ENCODE measurements around the gene TMEM25. TPM values are rescaled to one million over a fixed set of nuclear protein-coding genes. Genes with fewer than 3 reads are reported as not detected.
A peak's percentile ranks its signal among the peaks of the same experiment; 100 is the strongest.
"Not testable (repeated sequence)": the region's sequence is repeated elsewhere in the genome, so short reads cannot be mapped to it uniquely, and the experiment has no call there.

Gene TMEM25
- total RNA-seq, result 13.0 and 14.1 TPM in 2 replicates

- DNase-seq, result peak; percentile 94
- H3K27ac Mint-ChIP-seq, result peak within 1 kb of the TSS; percentile 59
- no peaks in the 10 kb centered on the region for H3K27me3 Mint-ChIP-seq
- H3K4me1 Mint-ChIP-seq, result peaks cover 24% of the 10 kb centered on the region
- no peaks in the 10 kb centered on the region for H3K9me3 Mint-ChIP-seq
- peak within 1 kb of the TSS; percentile 84 for H3K4me3 Mint-ChIP-seq
- intact Hi-C loops (cut with micrococcal nuclease), result loop anchor here (1.0 kb wide), 1 partner anchor 35 kb away; no protein-coding TSS in a partner anchor
- H3K36me3 Mint-ChIP-seq (ENCODE audit: low read depth), result peaks cover 3% of the 10 kb centered on the region
Observed at GRCh38 chr11:118530683-118531596, at the start of gene TMEM25. TMEM25 (plus strand) TSS chr11:118531192; CDS start chr11:118531802, 610 bp downstream.

- peaks cover 65% of the 10 kb centered on the region for H3K36me3 Mint-ChIP-seq (ENCODE audit: low read depth)
- H3K9me3 Mint-ChIP-seq, H3K27me3 Mint-ChIP-seq: not testable (repeated sequence)
Observed at GRCh38 chr11:118481238-118481637, 49.8 kb upstream of the TMEM25 start.

DNA sequence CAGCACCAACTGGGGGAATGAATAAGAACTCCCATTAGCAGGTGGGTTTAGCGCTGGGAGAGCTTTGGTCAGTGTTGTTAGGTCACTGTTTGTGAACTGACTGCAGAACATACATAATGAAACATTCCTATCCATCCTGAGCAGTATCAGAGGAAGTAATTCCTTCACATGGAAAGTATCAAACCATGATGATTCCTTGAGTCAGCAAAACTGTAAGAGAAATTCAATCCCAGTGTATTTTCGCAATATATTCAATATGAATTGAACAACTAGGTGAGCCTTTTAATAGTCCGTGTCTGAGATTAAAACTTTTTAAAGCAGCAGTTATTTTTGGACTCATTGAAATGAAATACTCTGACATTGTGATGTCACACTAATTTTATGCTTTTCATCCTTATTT, 46.6 kb upstream of the TMEM25 start:
- Mint-ChIP-seq H3K36me3 (ENCODE audit: low read depth) (peaks cover 48% of the 10 kb centered on the region), H3K9me3 (no peaks in the 10 kb centered on the region), H3K4me1 (peaks cover 7% of the 10 kb centered on the region), H3K27ac (no peak overlapping the region), H3K27me3 (no peaks in the 10 kb centered on the region), H3K4me3 (no peak overlapping the region)
- peak; percentile 43 for DNase-seq
- intact Hi-C loops (cut with micrococcal nuclease), result no loop called here

More at GRCh38 chr11:118481238-118481637, 49.8 kb upstream of the TMEM25 start:
- H3K27ac Mint-ChIP-seq; DNase-seq; intact Hi-C loops (cut with micrococcal nuclease); H3K4me1 Mint-ChIP-seq; H3K4me3 Mint-ChIP-seq: not testable (repeated sequence)

- H3K4me3 Mint-ChIP-seq, result no peak overlapping the region
- intact Hi-C loops (cut with micrococcal nuclease), result loop anchor here (5.0 kb wide), 1 partner anchor 188 kb away; no protein-coding TSS in a partner anchor
- peaks cover 46% of the 10 kb centered on the region for H3K36me3 Mint-ChIP-seq (ENCODE audit: low read depth)
- H3K4me1 Mint-ChIP-seq, result peaks cover 7% of the 10 kb centered on the region
- no peaks in the 10 kb centered on the region for H3K9me3 Mint-ChIP-seq
- no peak for DNase-seq
- H3K27me3 Mint-ChIP-seq, result no peaks in the 10 kb centered on the region
- H3K27ac Mint-ChIP-seq, result peak overlapping the region; percentile 11
Observed at GRCh38 chr11:118485273-118485672, 45.7 kb upstream of the TMEM25 start.

GRCh38 chr11:118488480-118489109, 42.4 kb upstream of the TMEM25 start:
- H3K27me3 Mint-ChIP-seq, result no peaks in the 10 kb centered on the region
- peaks cover 42% of the 10 kb centered on the region for H3K36me3 Mint-ChIP-seq (ENCODE audit: low read depth)
- no peak overlapping the region for H3K4me3 Mint-ChIP-seq

DNA sequence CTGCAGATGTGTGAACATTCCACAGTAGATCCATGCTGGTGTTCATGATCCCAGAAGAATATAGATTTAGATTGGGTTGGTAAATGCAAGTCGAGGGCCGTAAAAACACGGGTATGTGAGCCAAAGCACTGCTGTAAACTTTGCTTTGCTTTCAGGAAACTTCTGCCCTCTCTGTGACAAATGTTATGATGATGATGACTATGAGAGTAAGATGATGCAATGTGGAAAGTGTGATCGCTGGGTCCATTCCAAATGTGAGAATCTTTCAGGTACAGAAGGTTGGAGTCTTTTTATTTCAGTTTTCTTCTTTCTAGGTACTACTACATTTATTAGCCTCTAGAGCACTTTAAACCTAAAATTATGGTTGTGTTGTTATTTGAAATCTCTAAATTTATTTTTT, 40.0 kb upstream of the TMEM25 start:
- no peak for DNase-seq
- intact Hi-C loops (cut with micrococcal nuclease), result no loop called here
- Mint-ChIP-seq H3K27me3 (no peaks in the 10 kb centered on the region), H3K4me3 (no peak overlapping the region), H3K4me1 (peaks cover 10% of the 10 kb centered on the region), H3K27ac (peak overlapping the region; percentile 2), H3K9me3 (no peaks in the 10 kb centered on the region), H3K36me3 (ENCODE audit: low read depth) (peaks cover 41% of the 10 kb centered on the region)

More at GRCh38 chr11:118488480-118489109, 42.4 kb upstream of the TMEM25 start:
- Mint-ChIP-seq H3K9me3 (no peaks in the 10 kb centered on the region), H3K4me1 (peaks cover 10% of the 10 kb centered on the region), H3K27ac (peak overlapping the region; percentile 3)
- peak; percentile 93 for DNase-seq
- intact Hi-C loops (cut with micrococcal nuclease), result loop anchor here (1.0 to 5.0 kb wide), 4 partner anchors 53 to 342 kb away; partner anchors contain the start of gene ATP5MG

DNA sequence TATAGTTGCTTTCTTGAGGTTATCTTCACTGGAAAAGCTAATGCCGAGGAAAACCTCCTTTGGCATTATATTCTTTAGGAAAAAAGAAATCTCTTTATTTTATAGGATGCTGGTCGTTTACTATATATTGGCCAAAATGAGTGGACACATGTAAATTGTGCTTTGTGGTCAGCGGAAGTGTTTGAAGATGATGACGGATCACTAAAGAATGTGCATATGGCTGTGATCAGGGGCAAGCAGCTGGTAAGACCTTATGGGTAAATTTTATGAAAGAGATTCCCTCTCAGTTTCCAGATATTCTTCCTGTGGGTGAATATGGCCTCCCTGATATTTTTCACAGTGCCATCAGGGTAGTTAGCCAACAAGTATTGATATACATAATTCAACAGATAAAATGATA, 33.2 kb upstream of the TMEM25 start:
- intact Hi-C loops (cut with micrococcal nuclease), result no loop called here
- no peaks in the 10 kb centered on the region for H3K4me1 Mint-ChIP-seq
- H3K27me3 Mint-ChIP-seq, result no peaks in the 10 kb centered on the region
- H3K9me3 Mint-ChIP-seq, result no peaks in the 10 kb centered on the region
- no peak overlapping the region for H3K27ac Mint-ChIP-seq
- H3K36me3 Mint-ChIP-seq (ENCODE audit: low read depth), result peaks cover 61% of the 10 kb centered on the region
- no peak overlapping the region for H3K4me3 Mint-ChIP-seq
- DNase-seq, result no peak

DNA sequence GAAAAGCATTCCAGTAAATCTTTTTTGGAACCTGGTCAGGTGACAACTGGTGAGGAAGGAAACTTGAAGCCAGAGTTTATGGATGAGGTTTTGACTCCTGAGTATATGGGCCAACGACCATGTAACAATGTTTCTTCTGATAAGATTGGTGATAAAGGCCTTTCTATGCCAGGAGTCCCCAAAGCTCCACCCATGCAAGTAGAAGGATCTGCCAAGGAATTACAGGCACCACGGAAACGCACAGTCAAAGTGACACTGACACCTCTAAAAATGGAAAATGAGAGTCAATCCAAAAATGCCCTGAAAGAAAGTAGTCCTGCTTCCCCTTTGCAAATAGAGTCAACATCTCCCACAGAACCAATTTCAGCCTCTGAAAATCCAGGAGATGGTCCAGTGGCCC, 27.8 kb upstream of the TMEM25 start:
- Mint-ChIP-seq H3K27me3 (no peaks in the 10 kb centered on the region), H3K27ac (peak overlapping the region; percentile 17), H3K36me3 (ENCODE audit: low read depth) (peaks cover 76% of the 10 kb centered on the region), H3K4me3 (no peak overlapping the region), H3K9me3 (no peaks in the 10 kb centered on the region), H3K4me1 (no peaks in the 10 kb centered on the region)
- intact Hi-C loops (cut with micrococcal nuclease), result loop anchor here (10.0 kb wide), 1 partner anchor 252 kb away; no protein-coding TSS in a partner anchor
- no peak for DNase-seq

- no peaks in the 10 kb centered on the region for H3K9me3 Mint-ChIP-seq
- H3K36me3 Mint-ChIP-seq (ENCODE audit: low read depth), result peaks cover 59% of the 10 kb centered on the region
- DNase-seq, result no peak
- peaks cover 8% of the 10 kb centered on the region for H3K4me1 Mint-ChIP-seq
- H3K27me3 Mint-ChIP-seq, result no peaks in the 10 kb centered on the region
- no peak overlapping the region for H3K4me3 Mint-ChIP-seq
- no peak overlapping the region for H3K27ac Mint-ChIP-seq
- intact Hi-C loops (cut with micrococcal nuclease), result no loop called here
Observed at GRCh38 chr11:118511601-118512000, 19.4 kb upstream of the TMEM25 start.

DNA sequence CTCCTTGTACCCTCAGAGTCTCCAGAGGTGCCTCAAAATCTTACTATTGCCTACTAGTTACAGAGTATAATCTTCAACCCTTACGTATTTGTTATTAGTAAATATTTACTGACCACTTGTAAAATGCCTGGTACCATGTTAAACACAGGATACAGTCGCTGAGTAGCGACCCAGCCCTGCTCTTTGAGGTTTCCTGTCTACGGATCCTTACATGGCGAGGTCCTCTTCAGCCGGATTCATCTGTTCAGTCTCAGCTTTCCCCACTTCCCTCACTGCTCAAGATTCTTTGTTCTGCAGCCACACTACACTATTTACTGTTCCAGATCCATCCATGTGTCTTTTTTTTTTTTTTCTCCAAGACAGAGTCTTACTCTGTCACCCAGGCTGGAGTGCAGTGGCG, 16.9 kb upstream of the TMEM25 start:
- peaks cover 57% of the 10 kb centered on the region for H3K36me3 Mint-ChIP-seq (ENCODE audit: low read depth)
- H3K4me3 Mint-ChIP-seq, result no peak overlapping the region
- H3K27ac Mint-ChIP-seq, result peak overlapping the region; percentile 30
- peaks cover 8% of the 10 kb centered on the region for H3K4me1 Mint-ChIP-seq
- peak; percentile 63 for DNase-seq
- no peaks in the 10 kb centered on the region for H3K27me3 Mint-ChIP-seq
- H3K9me3 Mint-ChIP-seq, result no peaks in the 10 kb centered on the region
- intact Hi-C loops (cut with micrococcal nuclease), result no loop called here

GRCh38 chr11:118519549-118519948, 11.4 kb upstream of the TMEM25 start:
- H3K9me3 Mint-ChIP-seq, result no peaks in the 10 kb centered on the region
- H3K36me3 Mint-ChIP-seq (ENCODE audit: low read depth), result peaks cover 62% of the 10 kb centered on the region
- H3K27me3 Mint-ChIP-seq, result no peaks in the 10 kb centered on the region
- peak overlapping the region; percentile 36 for H3K27ac Mint-ChIP-seq
- peaks cover 3% of the 10 kb centered on the region for H3K4me1 Mint-ChIP-seq
- no peak for DNase-seq
- intact Hi-C loops (cut with micrococcal nuclease), result no loop called here
- no peak overlapping the region for H3K4me3 Mint-ChIP-seq

DNA sequence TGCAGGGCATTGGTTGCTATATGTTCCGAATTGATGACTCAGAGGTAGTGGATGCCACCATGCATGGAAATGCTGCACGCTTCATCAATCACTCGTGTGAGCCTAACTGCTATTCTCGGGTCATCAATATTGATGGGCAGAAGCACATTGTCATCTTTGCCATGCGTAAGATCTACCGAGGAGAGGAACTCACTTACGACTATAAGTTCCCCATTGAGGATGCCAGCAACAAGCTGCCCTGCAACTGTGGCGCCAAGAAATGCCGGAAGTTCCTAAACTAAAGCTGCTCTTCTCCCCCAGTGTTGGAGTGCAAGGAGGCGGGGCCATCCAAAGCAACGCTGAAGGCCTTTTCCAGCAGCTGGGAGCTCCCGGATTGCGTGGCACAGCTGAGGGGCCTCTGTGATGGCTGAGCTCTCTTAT, 9.1 kb upstream of the TMEM25 start:
- intact Hi-C loops (cut with micrococcal nuclease), result no loop called here
- peaks cover 50% of the 10 kb centered on the region for H3K36me3 Mint-ChIP-seq (ENCODE audit: low read depth)
- H3K27ac Mint-ChIP-seq, result no peak overlapping the region

GRCh38 chr11:118522571-118523072, 8.4 kb upstream of the TMEM25 start:
- no peak overlapping the region for H3K27ac Mint-ChIP-seq
- peaks cover 51% of the 10 kb centered on the region for H3K36me3 Mint-ChIP-seq (ENCODE audit: low read depth)
- no peaks in the 10 kb centered on the region for H3K27me3 Mint-ChIP-seq
- DNase-seq, result no peak
- no peaks in the 10 kb centered on the region for H3K4me1 Mint-ChIP-seq
- intact Hi-C loops (cut with micrococcal nuclease), result no loop called here
- no peak overlapping the region for H3K4me3 Mint-ChIP-seq
- no peaks in the 10 kb centered on the region for H3K9me3 Mint-ChIP-seq

More for the DNA sequence above, 9.1 kb upstream of the TMEM25 start:
- Mint-ChIP-seq H3K9me3 (no peaks in the 10 kb centered on the region), H3K27me3 (no peaks in the 10 kb centered on the region), H3K4me1 (no peaks in the 10 kb centered on the region), H3K4me3 (no peak overlapping the region)
- no peak for DNase-seq

DNA sequence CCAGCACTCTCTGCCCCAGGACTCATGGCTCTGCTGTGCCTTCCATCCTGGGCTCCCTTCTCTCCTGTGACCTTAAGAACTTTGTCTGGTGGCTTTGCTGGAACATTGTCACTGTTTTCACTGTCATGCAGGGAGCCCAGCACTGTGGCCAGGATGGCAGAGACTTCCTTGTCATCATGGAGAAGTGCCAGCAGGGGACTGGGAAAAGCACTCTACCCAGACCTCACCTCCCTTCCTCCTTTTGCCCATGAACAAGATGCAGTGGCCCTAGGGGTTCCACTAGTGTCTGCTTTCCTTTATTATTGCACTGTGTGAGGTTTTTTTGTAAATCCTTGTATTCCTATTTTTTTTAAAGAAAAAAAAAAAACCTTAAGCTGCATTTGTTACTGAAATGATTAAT, 6.6 kb upstream of the TMEM25 start:
- H3K27ac Mint-ChIP-seq, result no peak overlapping the region
- H3K9me3 Mint-ChIP-seq, result no peaks in the 10 kb centered on the region
- H3K27me3 Mint-ChIP-seq, result no peaks in the 10 kb centered on the region
- no peak for DNase-seq
- H3K36me3 Mint-ChIP-seq (ENCODE audit: low read depth), result peaks cover 47% of the 10 kb centered on the region
- intact Hi-C loops (cut with micrococcal nuclease), result no loop called here
- H3K4me3 Mint-ChIP-seq, result no peak overlapping the region
- peaks cover 6% of the 10 kb centered on the region for H3K4me1 Mint-ChIP-seq
